Measurements from ENCODE around the gene MED31.

MED31 gene

GRCh38 chr17:6699997-6700947, 48.9 kb upstream of the MED31 start:
- Histone ChIP-seq H3K9me3 (ENCODE audit: control insufficient read depth, insufficient read depth, low read depth, low read length) (no peaks in the 10 kb centered on the region), H3K36me3 (ENCODE audit: control insufficient read depth in 2 of 2, insufficient read depth in 1 of 2, low read length in 2 of 2) (no peaks in the 10 kb centered on the region), H3K4me1 (ENCODE audit: control insufficient read depth, insufficient read depth, low read length) (no peaks in the 10 kb centered on the region; the same call in 1 of the 2 replicates), H3K4me3 (ENCODE audit: low read depth, low read length) (no peak overlapping the region), H3K27ac (ENCODE audit: extremely low read depth, low read depth, low read length) (no peak overlapping the region)
- TF ChIP-seq ZNF664 (tag by site-specific recombination; IDR thresholded peaks at IDR 0.05), result no peak
- no peak for TF ChIP-seq ZNF76 (tag by site-specific recombination; IDR thresholded peaks at IDR 0.05; ENCODE audit: borderline replicate concordance, low read depth)
- TF ChIP-seq, protein P1, sequence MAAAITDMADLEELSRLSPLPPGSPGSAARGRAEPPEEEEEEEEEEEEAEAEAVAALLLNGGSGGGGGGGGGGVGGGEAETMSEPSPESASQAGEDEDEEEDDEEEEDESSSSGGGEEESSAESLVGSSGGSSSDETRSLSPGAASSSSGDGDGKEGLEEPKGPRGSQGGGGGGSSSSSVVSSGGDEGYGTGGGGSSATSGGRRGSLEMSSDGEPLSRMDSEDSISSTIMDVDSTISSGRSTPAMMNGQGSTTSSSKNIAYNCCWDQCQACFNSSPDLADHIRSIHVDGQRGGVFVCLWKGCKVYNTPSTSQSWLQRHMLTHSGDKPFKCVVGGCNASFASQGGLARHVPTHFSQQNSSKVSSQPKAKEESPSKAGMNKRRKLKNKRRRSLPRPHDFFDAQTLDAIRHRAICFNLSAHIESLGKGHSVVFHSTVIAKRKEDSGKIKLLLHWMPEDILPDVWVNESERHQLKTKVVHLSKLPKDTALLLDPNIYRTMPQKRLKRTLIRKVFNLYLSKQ (tag by site-specific recombination; IDR thresholded peaks at IDR 0.05; ENCODE audit: borderline replicate concordance), result no peak
- POLR2A ChIA-PET, result no interaction called here
- CTCF ChIA-PET, result interaction anchor here (0.5 to 3.1 kb wide), 8 partner anchors 14 to 229 kb away, joined by 3 to 16 read pairs (median 4); no protein-coding TSS in a partner anchor

DNA sequence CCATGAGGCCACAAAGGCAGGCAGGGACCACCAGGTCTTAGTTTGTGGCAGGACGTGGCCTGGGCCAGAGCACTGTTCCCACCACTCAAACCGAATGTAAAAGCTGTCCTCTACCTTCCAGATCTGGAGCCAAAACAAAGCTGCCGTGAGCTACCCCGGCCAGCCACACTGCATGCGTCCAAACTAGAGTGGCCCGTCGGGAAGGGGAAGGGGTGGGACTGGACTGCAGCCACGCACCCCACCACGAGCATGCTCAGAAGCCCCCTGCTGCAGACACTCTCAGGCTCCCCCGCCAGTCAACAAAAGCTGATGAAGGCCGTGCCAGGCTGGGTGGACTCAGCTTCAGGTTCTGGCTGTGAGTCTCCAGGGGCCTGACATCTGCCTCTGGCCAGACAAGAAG, 46.6 kb upstream of the MED31 start:
- ChIA-PET CTCF (interaction anchor here (0.7 to 1.6 kb wide), 3 partner anchors 31 to 307 kb away, joined by 3 to 6 read pairs (median 4); no protein-coding TSS in a partner anchor), POLR2A (interaction anchor here (0.6 kb wide), 1 partner anchor 47 kb away, joined by 3 read pairs; no protein-coding TSS in a partner anchor)
- H3K4me1 ChIP-seq (ENCODE audit: control insufficient read depth, insufficient read depth, low read length), result no peaks in the 10 kb centered on the region; the same call in 1 of the 2 replicates
- H3K36me3 ChIP-seq (ENCODE audit: control insufficient read depth in 2 of 2, insufficient read depth in 1 of 2, low read length in 2 of 2), result no peaks in the 10 kb centered on the region
- no peak overlapping the region for H3K27ac ChIP-seq (ENCODE audit: extremely low read depth, low read depth, low read length)
- H3K9me3 ChIP-seq (ENCODE audit: control insufficient read depth, insufficient read depth, low read depth, low read length), result no peaks in the 10 kb centered on the region
- H3K4me3 ChIP-seq (ENCODE audit: low read depth, low read length), result no peak overlapping the region
- no peak for TF ChIP-seq ZSCAN16 (tag by site-specific recombination; IDR thresholded peaks at IDR 0.05)
- no peak for TF ChIP-seq ZNF398 (tag by site-specific recombination; IDR thresholded peaks at IDR 0.05)
- TF ChIP-seq ZNF837 (tag by site-specific recombination; IDR thresholded peaks at IDR 0.05), result no peak
- no peak for TF ChIP-seq ZFP37 (tag by site-specific recombination; IDR thresholded peaks at IDR 0.05)
- TF ChIP-seq ZNF292 (tag by site-specific recombination; IDR thresholded peaks at IDR 0.05; ENCODE audit: borderline replicate concordance, low read depth), result no peak
- TF ChIP-seq ZNF513 (tag by site-specific recombination; IDR thresholded peaks at IDR 0.05), result no peak
- no peak for TF ChIP-seq ZNF423 (tag by site-specific recombination; IDR thresholded peaks at IDR 0.05)
- TF ChIP-seq GLI2 (tag by site-specific recombination; IDR thresholded peaks at IDR 0.05; ENCODE audit: borderline replicate concordance, low read depth), result no peak
- TF ChIP-seq, protein P2, sequence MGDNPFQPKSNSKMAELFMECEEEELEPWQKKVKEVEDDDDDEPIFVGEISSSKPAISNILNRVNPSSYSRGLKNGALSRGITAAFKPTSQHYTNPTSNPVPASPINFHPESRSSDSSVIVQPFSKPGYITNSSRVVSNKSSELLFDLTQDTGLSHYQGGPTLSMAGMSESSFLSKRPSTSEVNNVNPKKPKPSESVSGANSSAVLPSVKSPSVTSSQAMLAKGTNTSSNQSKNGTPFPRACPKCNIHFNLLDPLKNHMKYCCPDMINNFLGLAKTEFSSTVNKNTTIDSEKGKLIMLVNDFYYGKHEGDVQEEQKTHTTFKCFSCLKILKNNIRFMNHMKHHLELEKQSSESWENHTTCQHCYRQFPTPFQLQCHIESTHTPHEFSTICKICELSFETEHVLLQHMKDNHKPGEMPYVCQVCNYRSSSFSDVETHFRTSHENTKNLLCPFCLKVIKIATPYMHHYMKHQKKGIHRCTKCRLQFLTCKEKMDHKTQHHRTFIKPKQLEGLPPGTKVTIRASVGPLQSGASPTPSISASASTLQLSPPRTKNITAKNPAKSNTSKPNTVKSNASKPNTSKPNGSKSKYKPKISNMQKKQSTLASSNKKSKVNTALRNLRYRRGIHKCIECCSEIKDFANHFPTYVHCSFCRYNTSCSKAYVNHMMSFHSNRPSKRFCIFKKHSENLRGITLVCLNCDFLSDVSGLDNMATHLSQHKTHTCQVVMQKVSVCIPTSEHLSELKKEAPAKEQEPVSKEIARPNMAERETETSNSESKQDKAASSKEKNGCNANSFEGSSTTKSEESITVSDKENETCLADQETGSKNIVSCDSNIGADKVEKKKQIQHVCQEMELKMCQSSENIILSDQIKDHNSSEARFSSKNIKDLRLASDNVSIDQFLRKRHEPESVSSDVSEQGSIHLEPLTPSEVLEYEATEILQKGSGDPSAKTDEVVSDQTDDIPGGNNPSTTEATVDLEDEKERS (tag by site-specific recombination; IDR thresholded peaks at IDR 0.05), result no peak

All from HEK293 (cell line).